Osteoblast (primary cell): Measurements from ENCODE around the gene PASK. TPM values are rescaled to one million over a fixed set of nuclear protein-coding genes. Genes with fewer than 3 reads are reported as not detected.

Experiments used
- DNase-seq: peaks from one replicate; pipeline ENCODE4 v3.0.0; 2011; ENCODE audit warnings: low spot score, mixed read lengths; ENCODE audit not compliant: insufficient read length; ENCODE audit errors: missing footprints
- H2AFZ ChIP-seq: 2 replicates; pipeline ENCODE4 v1.6.0; 2011; ENCODE audit warnings: mild to moderate bottlenecking, low read length
- H3K27ac ChIP-seq: 2 replicates; pipeline ENCODE4 v1.5.1; 2011; ENCODE audit warnings: mild to moderate bottlenecking, low read depth, low read length, moderate library complexity
- H3K27me3 ChIP-seq: 2 replicates; pipeline ENCODE4 v1.6.0; 2012; ENCODE audit warnings: mild to moderate bottlenecking, control low read depth, inconsistent platforms, low read length, moderate library complexity; ENCODE audit not compliant: insufficient read depth
- H3K36me3 ChIP-seq: 2 replicates; pipeline ENCODE4 v1.5.1; 2011; ENCODE audit warnings: mild to moderate bottlenecking, low read length, control low read depth, moderate library complexity; ENCODE audit not compliant: insufficient read depth
- H3K4me1 ChIP-seq: 2 replicates; pipeline ENCODE4 v1.5.1; 2011; ENCODE audit warnings: mild to moderate bottlenecking, low read length, control low read depth, moderate library complexity; ENCODE audit not compliant: insufficient read depth
- H3K4me2 ChIP-seq: 2 replicates; pipeline ENCODE4 v1.6.0; 2011; ENCODE audit warnings: mild to moderate bottlenecking, low read length; ENCODE audit not compliant: insufficient read depth
- H3K4me3 ChIP-seq: fragments of 200-600 bp; sonication (generic); 3 replicates; pipeline ENCODE4 v1.5.1; 2012; ENCODE audit warnings: mild to moderate bottlenecking, low read length, inconsistent platforms; ENCODE audit not compliant: insufficient read depth
- H3K79me2 ChIP-seq: 2 replicates; pipeline ENCODE4 v1.6.0; 2012; ENCODE audit warnings: mild to moderate bottlenecking, low read length, control low read depth, inconsistent platforms; ENCODE audit not compliant: insufficient read depth
- H3K9me3 ChIP-seq: 2 replicates; pipeline ENCODE4 v1.5.1; 2011; ENCODE audit warnings: low read depth, low read length, control low read depth
- H4K20me1 ChIP-seq: 2 replicates; pipeline ENCODE4 v1.6.0; 2012; ENCODE audit warnings: mild to moderate bottlenecking, low read length, control low read depth; ENCODE audit not compliant: insufficient read depth
- CTCF ChIP-seq: IDR thresholded peaks from 2 replicates; pipeline ENCODE4 v1.5.1; 2011; ENCODE audit warnings: mild to moderate bottlenecking, low read depth, low read length, moderate library complexity; ENCODE audit errors: extremely low read depth
- small RNA-seq: library from RNA; depleted of rRNA; stranded (forward); fragments of <200 nt; gene quantifications from one replicate; pipeline ENCODE3, GENCODE V24; 2012
- total RNA-seq: library from RNA; depleted of rRNA; stranded (reverse); fragments of >200 nt; gene quantifications from 2 replicates; pipeline ENCODE4 v1.2.3, GENCODE V29; 2012

The PASK gene
- total RNA-seq, 1 donor = 5.8 TPM

GRCh38 chr2:241063093-241063551 lies 86.2 kb downstream of the PASK start:
- H3K79me2 ChIP-seq = no peaks in the 10 kb centered on the region
- no peak for TF ChIP-seq CTCF
- peak; percentile 83 for DNase-seq

GRCh38 chr2:241062389-241063092 lies 86.7 kb downstream of the PASK start:
- Histone ChIP-seq H4K20me1 (peaks cover 13% of the 10 kb centered on the region), H3K4me2 (no peak overlapping the region), H2AFZ (no peak overlapping the region), H3K27ac (no peak overlapping the region), H3K36me3 (no peaks in the 10 kb centered on the region), H3K4me1 (no peaks in the 10 kb centered on the region), H3K27me3 (no peaks in the 10 kb centered on the region), H3K9me3 (no peaks in the 10 kb centered on the region), H3K79me2 (no peaks in the 10 kb centered on the region), H3K4me3 (no peak overlapping the region)
- DNase-seq = peak; percentile 81
- no peak for TF ChIP-seq CTCF

More at GRCh38 chr2:241063093-241063551, 86.2 kb downstream of the PASK start:
- Histone ChIP-seq H3K27me3 (no peaks in the 10 kb centered on the region), H3K9me3 (no peaks in the 10 kb centered on the region), H3K4me3 (no peak overlapping the region), H3K27ac (no peak overlapping the region), H2AFZ (no peak overlapping the region), H3K4me2 (no peak overlapping the region), H4K20me1 (peaks cover 14% of the 10 kb centered on the region), H3K36me3 (no peaks in the 10 kb centered on the region), H3K4me1 (no peaks in the 10 kb centered on the region)

- H3K4me2 ChIP-seq = no peak overlapping the region
- H3K27ac ChIP-seq = no peak overlapping the region
- no peaks in the 10 kb centered on the region for H3K9me3 ChIP-seq
- no peak overlapping the region for H3K4me3 ChIP-seq
- no peak overlapping the region for H2AFZ ChIP-seq
- H4K20me1 ChIP-seq = peaks cover 8% of the 10 kb centered on the region
- DNase-seq = peak; percentile 50
- no peaks in the 10 kb centered on the region for H3K36me3 ChIP-seq
- no peak for TF ChIP-seq CTCF
- H3K79me2 ChIP-seq = no peaks in the 10 kb centered on the region
- H3K4me1 ChIP-seq = no peaks in the 10 kb centered on the region
- no peaks in the 10 kb centered on the region for H3K27me3 ChIP-seq
Observed at GRCh38 chr2:241061275-241061674, 88.0 kb downstream of the PASK start.

Small RNA genes within 50 kb of the gene (small RNA-seq; reads per million reads assigned to genes)
- gene AC005237.2 = not detected

Other genes starting within 250 kb of the PASK start
- under 0.01 TPM in 2 replicates for gene CROCC2, start 243.1 kb downstream of the PASK start, total RNA-seq
- gene SNED1, start 150.9 kb downstream of the PASK start, total RNA-seq = 94.8 and 127 TPM in 2 replicates
- 20.3 and 30.0 TPM in 2 replicates for gene MTERF4, start 47.2 kb downstream of the PASK start, total RNA-seq
- gene PPP1R7, start 995 bp upstream of the PASK start, total RNA-seq = 46.7 and 73.7 TPM in 2 replicates
- 1.2 and 1.8 TPM in 2 replicates for gene ANO7, start 39.2 kb upstream of the PASK start, total RNA-seq
- 1,414 and 1,418 TPM in 2 replicates for gene HDLBP, start 166.2 kb upstream of the PASK start, total RNA-seq
- gene SEPTIN2, start 166.5 kb upstream of the PASK start, total RNA-seq = 394 and 418 TPM in 2 replicates
- 41.3 and 44.5 TPM in 2 replicates for gene FARP2, start 206.8 kb upstream of the PASK start, total RNA-seq